Activated T-helper 1 cell treated with anti-CD3 and anti-CD28 coated beads, Interleukin-2, amount 50 U/mL, for 16 hours (primary cell): ENCODE measurements around the gene MTG1.

ENCODE experiments used
- DNase-seq, 2 donors: peaks; one replicate each; pipeline ENCODE4 v3.0.0-alpha.2; 2020; ENCODE audit warnings: low read depth in 1 of 2, low spot score in 1 of 2

Gene MTG1

DNA sequence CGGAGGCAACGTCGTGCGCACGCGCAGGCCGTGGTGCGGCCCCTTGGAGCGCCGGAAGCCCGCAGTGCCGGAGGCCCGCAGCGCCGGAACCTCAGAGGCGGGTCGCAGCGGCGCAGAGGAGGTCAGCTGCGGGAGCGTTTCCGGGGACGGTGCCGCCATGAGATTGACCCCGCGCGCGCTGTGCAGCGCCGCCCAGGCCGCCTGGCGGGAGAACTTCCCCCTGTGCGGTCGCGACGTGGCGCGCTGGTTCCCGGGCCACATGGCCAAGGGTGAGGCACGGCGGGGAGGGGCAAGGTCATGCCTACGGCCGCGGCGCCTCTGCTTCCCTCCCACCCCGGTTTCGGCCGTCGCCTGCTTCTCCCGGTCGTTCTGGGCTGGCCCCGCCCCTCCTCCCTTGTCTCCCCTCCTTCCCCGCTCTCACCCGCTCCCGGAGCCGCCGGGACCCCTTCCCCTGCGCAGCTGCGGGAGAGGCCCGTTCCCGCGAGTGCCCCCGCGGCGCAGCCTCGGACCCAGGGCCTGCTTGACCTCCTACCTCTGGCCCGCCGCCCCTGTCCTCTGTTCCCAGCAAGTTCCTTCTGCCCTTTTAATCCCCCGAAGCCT is at the start of gene MTG1:
Gene MTG1 (plus strand): TSS at position 94 of the 600 bp plus-strand sequence. CDS start 64 bp downstream, at position 158.
- DNase-seq = peak; percentile 81 to 94

DNA sequence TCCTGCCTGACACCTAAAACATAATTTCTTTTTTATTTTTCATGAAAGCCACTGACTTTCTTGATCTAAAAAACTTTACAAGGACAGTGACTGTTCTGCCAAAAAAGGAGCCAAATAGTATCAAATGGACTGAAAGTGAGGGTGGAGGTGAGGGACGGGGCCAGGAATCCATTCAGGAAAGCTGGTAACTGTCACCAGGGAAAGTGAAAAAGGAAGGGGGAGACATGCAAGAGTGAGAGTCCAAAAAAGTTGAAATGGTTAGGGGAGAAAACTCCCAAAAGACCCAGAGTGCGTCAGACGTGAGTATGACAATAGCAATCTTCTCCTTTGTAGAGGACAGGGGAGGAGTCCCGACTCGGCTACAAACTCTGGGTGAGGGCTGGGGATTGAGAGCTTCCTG is 49.7 kb upstream of the MTG1 start:
- DNase-seq = no peak

- no peak for DNase-seq
Observed at GRCh38 chr10:133346413-133346812, 47.5 kb upstream of the MTG1 start.

GRCh38 chr10:133347710-133348517 is 46.0 kb upstream of the MTG1 start:
- DNase-seq = no peak

DNA sequence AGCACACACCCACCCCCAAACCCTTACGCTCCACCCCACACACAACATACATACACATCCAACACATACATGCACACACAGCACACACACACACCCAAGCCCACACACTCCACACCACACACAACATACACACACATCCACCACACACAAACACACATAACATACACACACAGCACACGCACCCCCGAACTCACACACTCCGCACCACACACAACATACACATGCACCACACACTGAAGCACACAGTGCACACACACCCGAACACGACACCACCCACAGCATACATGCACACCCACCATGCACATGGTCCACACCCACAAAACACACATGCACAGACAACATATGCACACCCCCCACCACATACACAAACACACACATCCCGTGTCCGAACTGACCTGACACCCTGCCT is 44.8 kb upstream of the MTG1 start:
- DNase-seq = no peak

GRCh38 chr10:133349577-133350011 is 44.4 kb upstream of the MTG1 start:
- DNase-seq = no peak

GRCh38 chr10:133350283-133350949 is 43.5 kb upstream of the MTG1 start:
- DNase-seq = no peak

DNA sequence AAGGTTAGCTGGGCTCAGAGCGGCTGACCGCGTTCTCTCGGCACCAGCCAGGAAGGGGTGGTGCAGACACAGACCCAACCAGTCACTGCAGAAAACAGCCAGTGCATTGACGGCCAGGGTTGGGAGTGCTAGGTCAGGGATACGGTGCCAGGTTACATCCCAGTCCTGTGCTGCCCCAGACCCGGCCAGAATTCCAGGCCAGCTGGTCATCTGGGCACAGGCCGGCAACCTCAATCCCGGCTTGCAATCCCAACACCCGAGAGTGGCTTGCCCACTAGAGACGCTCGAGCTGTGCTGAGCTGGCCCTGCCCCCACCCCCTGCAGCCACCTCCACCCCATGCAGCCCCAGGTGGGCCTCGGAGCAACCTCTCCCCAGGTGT is 43.0 kb upstream of the MTG1 start:
- no peak for DNase-seq

GRCh38 chr10:133351408-133352318 is 42.3 kb upstream of the MTG1 start:
- DNase-seq = no peak

GRCh38 chr10:133353202-133353959 is 40.6 kb upstream of the MTG1 start:
- no peak for DNase-seq

- no peak for DNase-seq
Observed at GRCh38 chr10:133353988-133354605, 39.9 kb upstream of the MTG1 start.

GRCh38 chr10:133354672-133355240 is 39.2 kb upstream of the MTG1 start:
- DNase-seq = no peak

- no peak for DNase-seq
Observed at GRCh38 chr10:133355266-133355665, 38.7 kb upstream of the MTG1 start.

GRCh38 chr10:133355991-133356390 is 38.0 kb upstream of the MTG1 start:
- no peak for DNase-seq

GRCh38 chr10:133356549-133357284 is 37.2 kb upstream of the MTG1 start:
- DNase-seq = no peak

GRCh38 chr10:133357285-133358161 is 36.4 kb upstream of the MTG1 start, which contains the start of gene FUOM:
TSS of gene FUOM (minus strand) at chr10:133358019. CDS start at chr10:133358007, 12 bp downstream.
- DNase-seq = peak; percentile 39 to 61

GRCh38 chr10:133358162-133358924 is 35.6 kb upstream of the MTG1 start:
- no peak for DNase-seq
